Left lung (tissue), 10 donors: Measurements from ENCODE around the gene DACT1. TPM values are rescaled to one million over a fixed set of nuclear protein-coding genes. Genes with fewer than 3 reads are reported as not detected.

Experiments used
- ATAC-seq: fragments of 200-7000 bp; cut with Tn5 transposase; one replicate; pipeline ENCODE4 v1.9.1; 2020; ENCODE audit warnings: moderate library complexity
- DNase-seq, 4 donors: peaks; one replicate each; pipeline ENCODE4 v3.0.0-alpha.2; 2013 to 2020
- H3K27ac ChIP-seq, 2 donors: fragments of 200-600 bp; sonication (generic) in 1 of 2; one replicate each; pipeline versions ENCODE4 v1.5.0 to v1.8.0; 2020 to 2021
- H3K27me3 ChIP-seq, 2 donors: fragments of 200-600 bp; sonication (generic) in 1 of 2; one replicate each; pipeline versions ENCODE4 v1.5.0 to v1.8.0; 2020 to 2021
- H3K36me3 ChIP-seq, 2 donors: fragments of 200-600 bp; sonication (generic) in 1 of 2; one replicate each; pipeline versions ENCODE4 v1.5.0 to v1.8.0; 2020 to 2021
- H3K4me1 ChIP-seq, 2 donors: fragments of 200-600 bp; one replicate each; pipeline ENCODE4 v1.8.0; 2021
- H3K4me3 ChIP-seq, 2 donors: fragments of 200-600 bp; sonication (generic) in 1 of 2; one replicate each; pipeline versions ENCODE4 v1.5.0 to v1.8.0; 2020 to 2021; ENCODE audit warnings: mild to moderate bottlenecking in 1 of 2
- H3K9me3 ChIP-seq, 2 donors: fragments of 200-600 bp; sonication (generic) in 1 of 2; one replicate each; pipeline versions ENCODE4 v1.5.0 to v1.8.0; 2020 to 2021
- intact Hi-C, 2 donors: fragments of 100-400 bp; cut with DNase I; formaldehyde crosslinking; loops; one replicate each; pipeline versions ENCODE4 v1.11.2 to v1.14.2; 2022
- polyA plus RNA-seq, 6 donors: library from polyadenylated mRNA; unstranded; fragments of 120-200 nt; gene quantifications; one replicate each; pipeline ENCODE4 v1.2.1, GENCODE V29; 2013; ENCODE audit not compliant: insufficient read length in 6 of 6
- total RNA-seq, 2 donors: library from RNA; stranded (reverse); fragmentation: NEBNext Ultra II Directional; extraction: Animal tissue kit (Norgen Biotek cat#: 25700); gene quantifications; one replicate each; pipeline ENCODE4 v1.2.1, GENCODE V29; 2021
- TF ChIP-seq, protein P1 (sequence below), 2 donors: fragments of 200-600 bp; sonication (generic) in 1 of 2; IDR thresholded peaks; one replicate each; pipeline versions ENCODE4 v1.5.0 to v1.8.0; 2021; ENCODE audit warnings: antibody characterized with exemption in 2 of 2
- donor health status: DM: no; HTN: yes; CAD: no.
- donor health status: DM: no; HTN: no; CAD: no.

The DACT1 gene
- total and polyA plus RNA-seq, 8 donors: 5.0 to 33.4 (median 30.7) TPM

GRCh38 chr14:58635091-58635830 lies 2.5 kb upstream of the DACT1 start:
- Histone ChIP-seq H3K4me1 (peaks cover 7 to 26% of the 10 kb centered on the region in 2 donors), H3K27me3 (peaks cover 18 to 51% of the 10 kb centered on the region in 2 donors), H3K27ac (no peak overlapping the region), H3K36me3 (no peaks in the 10 kb centered on the region), H3K4me3 (no peak overlapping the region), H3K9me3 (no peaks in the 10 kb centered on the region)
- no peak for ATAC-seq
- intact Hi-C loops: no loop called here
- DNase-seq: no peak
- TF ChIP-seq, protein P1, sequence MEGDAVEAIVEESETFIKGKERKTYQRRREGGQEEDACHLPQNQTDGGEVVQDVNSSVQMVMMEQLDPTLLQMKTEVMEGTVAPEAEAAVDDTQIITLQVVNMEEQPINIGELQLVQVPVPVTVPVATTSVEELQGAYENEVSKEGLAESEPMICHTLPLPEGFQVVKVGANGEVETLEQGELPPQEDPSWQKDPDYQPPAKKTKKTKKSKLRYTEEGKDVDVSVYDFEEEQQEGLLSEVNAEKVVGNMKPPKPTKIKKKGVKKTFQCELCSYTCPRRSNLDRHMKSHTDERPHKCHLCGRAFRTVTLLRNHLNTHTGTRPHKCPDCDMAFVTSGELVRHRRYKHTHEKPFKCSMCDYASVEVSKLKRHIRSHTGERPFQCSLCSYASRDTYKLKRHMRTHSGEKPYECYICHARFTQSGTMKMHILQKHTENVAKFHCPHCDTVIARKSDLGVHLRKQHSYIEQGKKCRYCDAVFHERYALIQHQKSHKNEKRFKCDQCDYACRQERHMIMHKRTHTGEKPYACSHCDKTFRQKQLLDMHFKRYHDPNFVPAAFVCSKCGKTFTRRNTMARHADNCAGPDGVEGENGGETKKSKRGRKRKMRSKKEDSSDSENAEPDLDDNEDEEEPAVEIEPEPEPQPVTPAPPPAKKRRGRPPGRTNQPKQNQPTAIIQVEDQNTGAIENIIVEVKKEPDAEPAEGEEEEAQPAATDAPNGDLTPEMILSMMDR (IDR thresholded peaks at IDR 0.05): no peak

DNA sequence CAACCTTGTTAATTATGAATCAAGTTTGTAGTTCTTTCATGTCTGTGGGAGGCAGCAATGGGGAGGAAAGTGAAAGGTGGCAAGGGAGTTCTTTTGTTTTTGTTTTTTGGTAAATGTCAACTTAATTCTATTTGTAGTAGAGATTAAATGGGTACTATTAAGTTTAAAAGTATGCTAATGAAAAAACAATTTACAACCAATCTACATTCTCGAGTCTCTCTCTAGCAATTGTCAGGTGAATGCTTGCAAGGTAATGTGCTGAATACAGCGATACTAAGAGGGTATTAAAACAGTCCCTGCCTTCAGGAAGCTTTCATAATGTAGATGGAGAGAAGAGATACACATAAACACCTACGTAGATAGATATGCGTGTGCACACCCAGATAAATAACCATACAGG lies 1.6 kb upstream of the DACT1 start:
- peaks cover 7 to 26% of the 10 kb centered on the region in 2 donors for H3K4me1 ChIP-seq
- no peaks in the 10 kb centered on the region for H3K36me3 ChIP-seq
- peaks cover 18 to 50% of the 10 kb centered on the region in 2 donors for H3K27me3 ChIP-seq
- ATAC-seq (no peak), DNase-seq (no peak)
- H3K9me3 ChIP-seq: no peaks in the 10 kb centered on the region
- no peak overlapping the region for H3K27ac ChIP-seq
- H3K4me3 ChIP-seq: no peak overlapping the region
- intact Hi-C loops: no loop called here
- TF ChIP-seq, protein P1 (IDR thresholded peaks at IDR 0.05): no peak

GRCh38 chr14:58637040-58637390 lies 747 bp upstream of the DACT1 start:
- peaks cover 14 to 48% of the 10 kb centered on the region in 2 donors for H3K27me3 ChIP-seq
- intact Hi-C loops: no loop called here
- TF ChIP-seq, protein P1 (IDR thresholded peaks at IDR 0.05): no peak
- ATAC-seq: peak; percentile 20
- peak overlapping the region; percentile 51 to 52 for H3K4me3 ChIP-seq
- H3K36me3 ChIP-seq: no peaks in the 10 kb centered on the region
- peaks cover 7 to 26% of the 10 kb centered on the region in 2 donors for H3K4me1 ChIP-seq
- H3K27ac ChIP-seq: peak overlapping the region; percentile 1 to 82
- peak in 2 of 4 donors; percentile 45 to 76 for DNase-seq
- no peaks in the 10 kb centered on the region for H3K9me3 ChIP-seq

DNA sequence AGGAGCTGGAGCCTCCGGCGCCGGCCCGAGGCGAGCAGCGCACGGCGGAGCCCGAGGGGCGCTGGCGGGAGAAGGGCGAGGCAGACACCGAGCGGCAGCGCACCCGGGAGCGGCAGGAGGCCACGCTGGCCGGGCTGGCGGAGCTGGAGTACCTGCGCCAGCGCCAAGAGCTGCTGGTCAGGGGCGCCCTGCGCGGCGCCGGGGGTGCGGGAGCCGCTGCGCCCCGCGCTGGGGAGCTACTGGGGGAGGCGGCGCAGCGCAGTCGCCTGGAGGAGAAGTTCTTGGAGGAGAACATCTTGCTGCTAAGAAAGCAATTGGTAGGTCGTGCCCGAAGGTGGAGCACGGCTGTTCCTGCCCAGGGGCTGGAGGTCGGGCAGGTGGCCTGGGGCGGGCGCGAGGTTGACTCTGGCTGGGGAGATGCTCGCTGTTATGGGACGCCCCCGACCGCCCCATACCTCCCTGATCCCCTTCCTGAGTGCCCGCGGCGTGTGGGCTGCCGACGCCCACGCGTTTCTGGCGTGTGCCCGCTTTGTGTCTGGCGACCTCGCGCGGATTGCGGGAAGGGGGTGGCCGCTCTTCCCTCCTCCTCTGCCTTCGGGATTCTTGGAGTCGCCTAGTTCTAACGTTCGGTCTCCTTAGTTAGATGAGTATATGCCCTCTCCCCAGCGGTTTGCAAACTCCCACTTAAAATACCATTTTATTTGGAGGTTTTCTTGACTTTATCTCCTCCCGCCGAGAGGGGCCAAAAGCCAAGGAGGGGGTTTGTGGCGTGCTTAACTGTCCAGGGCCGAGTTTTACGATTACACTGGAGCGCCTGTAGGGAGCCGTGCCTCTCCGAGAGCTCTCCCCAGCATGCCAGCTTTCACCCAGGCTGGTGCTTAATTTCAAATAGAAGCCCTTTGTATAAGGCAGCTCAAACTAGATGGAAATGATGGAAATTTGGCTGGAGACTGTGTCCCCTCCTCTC lies 752 bp downstream of the DACT1 start:
- Histone ChIP-seq H3K9me3 (no peaks in the 10 kb centered on the region), H3K4me3 (peak overlapping the region; percentile 51 to 52)

More for the DNA sequence above, 752 bp downstream of the DACT1 start:
- H3K27ac ChIP-seq: peak overlapping the region; percentile 68 to 89
- ATAC-seq (peak; percentile 23), DNase-seq (peak in 3 of 4 donors; percentile 44 to 78 (median 53))
- intact Hi-C loops: no loop called here
- H3K27me3 ChIP-seq: peaks cover 14 to 51% of the 10 kb centered on the region in 2 donors
- H3K36me3 ChIP-seq: no peaks in the 10 kb centered on the region
- TF ChIP-seq, protein P1 (IDR thresholded peaks at IDR 0.05): no peak
- peaks cover 7 to 26% of the 10 kb centered on the region in 2 donors for H3K4me1 ChIP-seq
